Endodermal cell (in vitro differentiated cells): ENCODE measurements around the gene WDR7. TPM values are rescaled to one million over a fixed set of nuclear protein-coding genes. Genes with fewer than 3 reads are reported as not detected.

ENCODE experiments used
- DNase-seq: peaks from one replicate; pipeline ENCODE4 v3.0.0-alpha.2; 2017
- H3K27ac ChIP-seq: 2 replicates; pipeline ENCODE4 v1.5.1; 2013; ENCODE audit warnings: mild to moderate bottlenecking, low read depth, low read length, moderate library complexity
- H3K27me3 ChIP-seq: 2 replicates; pipeline ENCODE4 v1.6.1; 2013; ENCODE audit warnings: mild to moderate bottlenecking, low read length, moderate library complexity; ENCODE audit not compliant: insufficient read depth, control insufficient read depth, poor library complexity, severe bottlenecking
- H3K36me3 ChIP-seq: 2 replicates; pipeline ENCODE4 v1.7.0; 2013; ENCODE audit warnings: mild to moderate bottlenecking, low read length, moderate library complexity; ENCODE audit not compliant: control insufficient read depth, insufficient read depth
- H3K4me1 ChIP-seq: one replicate; pipeline ENCODE4 v1.7.0; 2013; ENCODE audit warnings: low read length; ENCODE audit not compliant: control insufficient read depth, insufficient read depth
- H3K4me3 ChIP-seq: 2 replicates; pipeline ENCODE4 v1.5.1; 2013; ENCODE audit warnings: mild to moderate bottlenecking, low read length, moderate library complexity
- H3K9ac ChIP-seq: 2 replicates; pipeline ENCODE4 v1.6.1; 2013; ENCODE audit warnings: mild to moderate bottlenecking, low read length, moderate library complexity; ENCODE audit not compliant: poor library complexity, severe bottlenecking; ENCODE audit errors: extremely low read depth
- H3K9me3 ChIP-seq: 2 replicates; pipeline ENCODE4 v1.6.1; 2013; ENCODE audit warnings: mild to moderate bottlenecking, low read length, moderate library complexity; ENCODE audit not compliant: control insufficient read depth
- H3K27ac Mint-ChIP-seq: 2 replicates; pipeline ENCODE4 v1.8.0; 2020; ENCODE audit warnings: mixed read lengths
- H3K27me3 Mint-ChIP-seq: 2 replicates; pipeline ENCODE4 v1.8.0; 2021; ENCODE audit warnings: mild to moderate bottlenecking, mixed read lengths; ENCODE audit not compliant: insufficient read depth
- H3K36me3 Mint-ChIP-seq: 2 replicates; pipeline ENCODE4 v1.8.0; 2020; ENCODE audit warnings: low read depth, mixed read lengths
- H3K4me1 Mint-ChIP-seq: 2 replicates; pipeline ENCODE4 v1.8.0; 2020; ENCODE audit warnings: mixed read lengths
- H3K4me3 Mint-ChIP-seq: 2 replicates; pipeline ENCODE4 v1.8.0; 2020; ENCODE audit warnings: mild to moderate bottlenecking, moderate library complexity, mixed read lengths
- H3K9me3 Mint-ChIP-seq: 2 replicates; pipeline ENCODE4 v1.8.0; 2020; ENCODE audit warnings: mild to moderate bottlenecking, mixed read lengths
- CTCF ChIP-seq: fragments of 200-600 bp; sonication (generic); conservative IDR thresholded peaks from 2 replicates; pipeline ENCODE4 v1.5.0; 2021; ENCODE audit warnings: antibody characterized with exemption, mild to moderate bottlenecking
- WGBS, 2 experiments: methylation state at CpG; one replicate each; pipeline versions ENCODE4 v1.1.5 to v1.1.7; 2013; ENCODE audit warnings: missing lambda C conversion rate in 2 of 2, mixed read lengths in 1 of 2; ENCODE audit not compliant: insufficient coverage in 1 of 2, insufficient read length in 1 of 2; 5-methylcytosine and 5-hydroxymethylcytosine counted together
- total RNA-seq, 2 donors: library from RNA; stranded (reverse); fragmentation: NEBNext Ultra II Directional in 1 of 2; extraction: Animal tissue kit (Norgen Biotek cat#: 25700) in 1 of 2; gene quantifications; 2 replicates in 1 of 2; 3 replicates in 1 of 2; pipeline ENCODE4 v1.2.1, GENCODE V29; 2021

The WDR7 gene
- total RNA-seq, 2 donors from 2014 or later = 17.1 to 22.5 TPM

- Histone ChIP-seq H3K9me3 (no peaks in the 10 kb centered on the region), H3K9ac (no peak overlapping the region), H3K4me1 (peaks cover 6% of the 10 kb centered on the region), H3K4me3 (no peak overlapping the region), H3K36me3 (no peaks in the 10 kb centered on the region), H3K27ac (no peak overlapping the region), H3K27me3 (no peaks in the 10 kb centered on the region)
- DNase-seq = peak; percentile 55
- H3K4me3 Mint-ChIP-seq = no peak overlapping the region
- H3K27me3 Mint-ChIP-seq = peaks cover 2% of the 10 kb centered on the region
- WGBS, 2 experiments = 86 to 93% methylated on average over 5 to 13 of the region's 13 CpGs
- TF ChIP-seq CTCF = no peak
- no peaks in the 10 kb centered on the region for H3K36me3 Mint-ChIP-seq
- H3K9me3 Mint-ChIP-seq = no peaks in the 10 kb centered on the region
- H3K27ac Mint-ChIP-seq = no peak overlapping the region
- H3K4me1 Mint-ChIP-seq = peaks cover 35% of the 10 kb centered on the region
Observed at GRCh38 chr18:57077005-57077765, 426.0 kb downstream of the WDR7 start.

GRCh38 chr18:57077786-57078552, 426.8 kb downstream of the WDR7 start:
- peaks cover 2% of the 10 kb centered on the region for H3K27me3 Mint-ChIP-seq
- no peak overlapping the region for H3K27ac ChIP-seq
- no peak overlapping the region for H3K4me3 ChIP-seq
- no peak overlapping the region for H3K9ac ChIP-seq
- TF ChIP-seq CTCF = no peak
- no peaks in the 10 kb centered on the region for H3K27me3 ChIP-seq
- H3K9me3 ChIP-seq = peaks cover 5% of the 10 kb centered on the region
- H3K36me3 ChIP-seq = no peaks in the 10 kb centered on the region
- H3K9me3 Mint-ChIP-seq = peaks cover 7% of the 10 kb centered on the region
- no peak overlapping the region for H3K4me3 Mint-ChIP-seq
- H3K27ac Mint-ChIP-seq = no peak overlapping the region
- peaks cover 27% of the 10 kb centered on the region for H3K4me1 Mint-ChIP-seq
- peaks cover 6% of the 10 kb centered on the region for H3K4me1 ChIP-seq
- 90 to 100% methylated on average over 5 to 11 of the region's 11 CpGs for WGBS, 2 experiments
- peak; percentile 58 for DNase-seq
- peaks cover 2% of the 10 kb centered on the region for H3K36me3 Mint-ChIP-seq

GRCh38 chr18:57078614-57079013, 427.5 kb downstream of the WDR7 start:
- no peak overlapping the region for H3K27ac Mint-ChIP-seq
- no peak overlapping the region for H3K4me3 Mint-ChIP-seq
- peaks cover 2% of the 10 kb centered on the region for H3K36me3 Mint-ChIP-seq
- Histone ChIP-seq H3K36me3 (no peaks in the 10 kb centered on the region), H3K4me1 (peaks cover 6% of the 10 kb centered on the region), H3K4me3 (no peak overlapping the region), H3K27ac (no peak overlapping the region), H3K9me3 (peaks cover 10% of the 10 kb centered on the region), H3K9ac (no peak overlapping the region), H3K27me3 (no peaks in the 10 kb centered on the region)
- peaks cover 2% of the 10 kb centered on the region for H3K27me3 Mint-ChIP-seq
- peak; percentile 35 for DNase-seq
- H3K4me1 Mint-ChIP-seq = peaks cover 21% of the 10 kb centered on the region
- TF ChIP-seq CTCF = no peak
- peaks cover 12% of the 10 kb centered on the region for H3K9me3 Mint-ChIP-seq
- WGBS, 2 experiments = 95 to 100% methylated on average over 2 to 9 of the region's 9 CpGs
